G401.6 (cell line): ENCODE measurements around the gene STPG2.
"Not testable (repeated sequence)": the region's sequence is repeated elsewhere in the genome, so short reads cannot be mapped to it uniquely, and the experiment has no call there.

ENCODE experiments used
- FAIRE-seq: peaks from 2 replicates; lab custom pipeline; 2012; peaks lifted over from hg19 to GRCh38; lab: Jason Lieb, UNC

The STPG2 gene

DNA sequence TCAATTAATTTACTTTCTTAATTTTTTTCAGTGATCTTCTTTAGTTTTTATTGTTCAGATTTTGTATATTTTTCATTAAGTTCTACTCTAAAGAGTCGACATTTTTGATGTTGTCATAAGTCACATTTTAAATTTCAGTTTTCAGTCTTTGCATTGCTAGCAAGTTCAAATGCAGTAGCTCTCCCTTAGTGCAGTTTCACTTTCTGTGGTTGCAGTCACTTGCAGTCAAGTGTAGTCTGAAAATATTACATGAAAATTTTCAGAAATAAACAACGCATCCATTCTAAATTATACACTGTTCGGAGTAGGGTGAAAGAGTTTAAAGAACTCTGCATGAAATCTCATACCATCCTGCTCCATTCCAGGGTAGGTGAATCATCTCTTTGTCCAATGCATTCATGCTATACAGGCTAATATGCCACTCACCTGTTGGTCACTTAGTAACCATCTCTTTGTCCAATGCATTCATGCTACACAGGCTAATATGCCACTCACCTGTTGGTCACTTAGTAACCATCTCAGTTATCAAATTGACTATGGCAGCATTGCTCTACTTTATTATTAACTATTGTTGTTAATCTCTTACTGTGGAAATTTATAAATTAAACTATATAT is 356.9 kb downstream of the STPG2 start:
- no peak for FAIRE-seq

DNA sequence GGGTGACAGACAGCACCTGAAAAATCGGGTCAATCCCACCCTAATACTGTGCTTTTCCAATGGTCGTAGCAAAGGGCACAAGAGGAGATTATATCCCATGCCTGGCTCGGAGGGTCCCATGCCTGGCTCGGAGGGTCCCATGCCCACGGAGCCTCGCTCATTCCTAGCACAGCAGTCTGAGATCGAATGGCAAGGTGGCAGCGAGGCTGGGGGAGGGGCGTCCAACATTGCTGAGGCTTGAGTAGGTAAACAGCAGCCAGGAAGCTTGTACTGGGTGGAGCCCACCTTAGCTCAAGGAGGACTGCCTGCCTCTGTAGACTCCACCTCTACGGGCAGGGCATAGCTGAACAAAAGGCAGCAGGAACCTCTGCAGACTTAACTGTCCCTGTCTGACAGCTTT is 365.1 kb downstream of the STPG2 start:
- no peak for FAIRE-seq

DNA sequence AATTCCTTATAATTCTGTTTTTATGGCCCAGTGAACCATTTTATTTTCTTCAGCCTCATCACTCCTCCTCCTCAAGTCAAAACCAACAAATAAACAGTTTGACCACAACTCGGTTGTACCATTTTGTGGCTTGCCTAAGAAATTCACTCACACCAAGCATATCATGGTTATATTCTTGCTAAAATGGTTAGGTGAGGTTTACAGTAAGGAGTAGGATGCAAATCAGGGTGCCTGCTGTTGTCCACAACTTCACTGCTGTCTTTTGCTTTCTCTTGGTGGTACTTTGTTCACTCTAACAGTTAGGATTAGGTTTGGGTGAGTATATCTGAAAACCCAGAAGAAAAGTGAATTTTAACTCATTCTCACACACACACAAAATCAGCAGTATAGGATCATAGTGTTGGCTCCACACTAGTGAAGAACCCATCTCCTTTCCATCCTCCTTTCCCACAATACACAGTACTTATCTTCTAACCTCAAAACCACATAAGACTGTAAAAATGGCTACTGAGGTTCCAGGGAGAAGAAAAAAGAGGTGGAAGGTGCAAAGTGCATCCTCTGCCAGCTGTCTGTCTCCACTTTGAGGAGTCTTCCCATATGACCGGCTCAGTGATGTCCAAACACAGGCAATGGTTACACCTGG is 368.8 kb downstream of the STPG2 start:
- FAIRE-seq = no peak

DNA sequence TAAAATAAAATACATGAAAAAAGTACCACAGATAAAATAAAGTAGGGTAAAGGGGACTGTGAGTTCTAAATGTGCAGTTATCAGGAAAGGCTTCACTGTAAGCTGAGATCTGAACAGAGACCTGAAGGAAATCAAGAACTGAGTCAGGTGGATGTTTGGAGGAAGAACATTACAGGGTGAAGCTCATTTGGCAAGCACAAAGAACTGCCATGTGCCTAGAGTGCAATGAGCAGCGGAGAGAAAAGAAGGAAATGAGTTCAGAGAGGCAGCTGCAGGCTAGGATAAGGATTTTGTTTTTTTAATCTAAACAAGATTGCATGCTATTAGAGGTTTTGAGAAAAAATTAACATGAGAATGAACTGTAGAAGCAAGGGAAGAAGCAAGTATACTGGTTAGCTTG is 373.1 kb downstream of the STPG2 start:
- FAIRE-seq = no peak

DNA sequence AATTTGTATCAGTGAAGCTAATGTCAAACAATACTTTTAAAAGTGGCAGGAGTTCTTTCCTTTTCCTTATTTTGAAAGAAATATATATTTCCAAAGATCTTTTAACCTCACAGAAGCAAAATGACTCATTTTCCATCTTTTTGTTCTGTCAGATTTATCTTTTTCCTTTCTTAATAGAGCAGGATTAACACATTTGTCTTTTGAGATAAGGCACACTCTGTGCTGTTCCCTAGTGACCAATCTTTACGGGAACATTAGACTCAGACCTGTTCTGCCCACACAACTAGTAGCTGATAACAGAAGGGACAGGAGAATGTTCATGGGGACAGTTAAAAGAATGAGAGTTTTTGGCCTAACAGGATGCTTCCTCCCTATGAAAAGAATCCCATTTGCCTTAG is 381.2 kb downstream of the STPG2 start:
- FAIRE-seq = no peak

DNA sequence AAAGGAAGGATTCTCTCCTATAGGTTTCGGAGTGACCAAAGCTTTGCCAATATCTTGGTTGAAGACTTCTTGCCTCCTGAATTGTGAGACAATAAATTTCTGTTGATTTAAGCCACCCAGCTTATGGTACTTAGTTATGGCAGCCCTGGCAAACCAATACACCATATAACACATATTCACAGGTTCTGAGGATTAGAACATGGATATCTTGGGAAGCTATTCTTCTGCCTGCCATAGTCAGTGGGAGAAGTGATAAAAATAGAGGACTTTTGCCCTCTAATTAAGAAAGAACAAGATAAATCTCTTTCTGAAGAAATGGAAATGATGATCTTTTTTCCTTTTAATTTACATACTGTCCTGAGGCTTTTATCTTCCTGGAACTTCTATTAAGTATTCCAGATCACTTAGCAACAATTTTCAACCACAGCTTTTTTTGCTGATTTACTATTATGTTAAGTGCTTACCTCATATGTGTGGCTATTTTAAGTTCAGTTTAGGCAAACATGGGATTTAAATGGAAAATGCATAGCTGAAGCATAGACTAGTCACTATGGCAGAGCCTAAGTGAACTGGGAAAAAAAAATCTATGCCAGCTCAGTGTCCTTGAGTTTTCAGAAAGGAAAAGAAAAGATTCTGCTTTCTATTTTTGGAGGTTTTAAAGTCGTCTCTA is 381.7 kb downstream of the STPG2 start:
- no peak for FAIRE-seq

DNA sequence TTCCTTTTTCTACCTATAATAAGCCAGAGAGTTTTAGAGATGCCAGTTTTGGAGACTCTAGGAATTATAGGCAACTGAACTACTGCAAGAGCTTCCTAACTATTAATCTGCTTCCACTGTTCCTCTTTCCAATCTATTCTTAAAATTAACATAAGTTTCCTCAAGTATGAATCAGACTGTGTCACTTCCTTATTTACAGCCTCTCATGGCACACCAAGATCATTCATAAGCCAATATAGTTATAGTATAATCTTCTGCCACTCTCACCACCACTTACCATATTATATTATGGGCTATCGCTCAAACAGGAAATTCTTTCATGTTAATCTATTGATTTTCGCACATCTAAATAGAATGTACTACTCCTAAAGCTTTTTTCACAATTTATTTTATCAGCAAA is 383.5 kb downstream of the STPG2 start:
- FAIRE-seq = no peak

DNA sequence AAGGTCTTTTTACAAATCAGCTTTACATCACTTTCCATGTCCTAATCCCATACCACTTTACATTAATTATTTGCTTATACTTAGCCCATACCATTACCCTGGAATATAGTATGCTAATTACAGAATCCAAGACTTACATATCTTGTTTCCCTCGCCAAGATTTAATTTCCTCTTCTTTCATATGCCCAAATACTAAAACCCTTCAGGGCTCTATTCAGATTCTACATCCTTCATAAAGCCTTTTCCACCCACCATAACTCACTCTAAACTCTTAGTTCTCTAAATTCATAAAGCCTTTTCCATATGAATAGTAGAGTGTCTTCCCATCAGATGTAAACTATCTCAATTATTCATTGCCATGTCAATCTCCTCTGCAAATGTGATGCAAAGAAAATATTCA is 390.7 kb downstream of the STPG2 start:
- FAIRE-seq = no peak

DNA sequence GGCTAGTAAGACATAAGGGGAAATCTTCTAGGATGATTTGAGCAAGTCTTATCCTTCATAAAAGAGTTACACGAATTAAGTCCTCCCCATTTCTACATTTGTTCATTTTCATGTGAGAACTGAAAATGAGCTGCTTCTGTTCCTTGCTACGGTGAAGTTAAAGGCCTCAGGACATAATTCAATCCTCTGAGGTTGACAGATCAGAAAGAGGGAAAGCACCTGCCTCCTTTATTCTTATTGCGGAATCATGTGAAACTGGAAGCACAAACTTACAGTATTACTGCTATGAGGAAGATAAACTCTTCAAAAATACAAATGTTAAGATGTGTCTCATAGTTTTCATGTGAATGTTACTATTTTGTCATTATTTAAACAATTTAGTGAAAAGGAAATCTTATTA is 395.3 kb downstream of the STPG2 start:
- FAIRE-seq = no peak

DNA sequence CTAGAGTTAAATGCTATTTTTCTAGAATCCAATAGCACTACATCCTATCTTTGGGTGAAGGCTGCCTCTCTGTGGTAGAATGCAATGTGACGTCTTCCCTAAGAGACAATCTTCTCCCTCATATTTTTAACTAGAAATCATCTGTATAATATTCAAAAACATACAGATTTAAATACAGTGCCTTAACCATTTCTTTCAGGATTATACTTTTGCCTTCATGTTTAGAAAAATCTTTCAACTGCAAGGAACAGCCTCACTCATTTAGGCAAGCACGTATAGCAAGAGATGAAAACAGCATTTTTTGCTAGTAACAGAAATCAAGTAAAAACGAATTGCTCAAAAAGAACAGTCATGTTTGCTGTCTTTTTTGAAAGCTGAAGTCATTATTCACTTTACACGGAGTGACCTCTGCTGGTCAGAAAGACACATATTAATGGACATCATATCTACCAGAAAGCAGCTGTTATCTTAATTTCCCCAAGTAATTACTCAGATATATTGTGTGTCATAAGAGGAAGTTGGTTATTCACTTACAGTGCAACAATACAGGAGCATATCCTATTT is 422.3 kb downstream of the STPG2 start:
- FAIRE-seq = no peak

DNA sequence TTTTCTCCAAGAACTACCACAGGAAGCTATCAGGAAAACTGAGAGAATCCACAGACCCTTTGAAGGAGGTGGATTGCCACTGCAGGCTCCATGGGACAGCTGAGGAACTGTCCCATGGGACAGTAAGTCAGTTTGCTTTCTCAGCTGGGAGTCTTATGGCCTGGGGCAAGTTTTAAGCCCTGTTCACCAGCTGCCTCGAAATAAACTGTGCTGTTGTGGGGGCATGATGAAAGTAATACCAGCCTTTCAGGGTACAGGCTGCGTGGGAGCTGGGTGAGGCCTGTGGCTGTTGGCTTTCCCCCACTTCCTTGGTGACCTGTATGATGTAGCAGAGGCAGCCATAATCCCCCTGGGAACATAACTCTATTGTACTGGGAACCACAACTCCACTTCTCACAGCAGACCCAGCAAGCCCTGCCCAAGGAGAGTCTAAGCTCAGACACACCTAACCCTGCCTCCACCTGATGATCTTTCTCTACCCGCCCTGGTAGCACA is 452.1 kb downstream of the STPG2 start:
- no peak for FAIRE-seq

DNA sequence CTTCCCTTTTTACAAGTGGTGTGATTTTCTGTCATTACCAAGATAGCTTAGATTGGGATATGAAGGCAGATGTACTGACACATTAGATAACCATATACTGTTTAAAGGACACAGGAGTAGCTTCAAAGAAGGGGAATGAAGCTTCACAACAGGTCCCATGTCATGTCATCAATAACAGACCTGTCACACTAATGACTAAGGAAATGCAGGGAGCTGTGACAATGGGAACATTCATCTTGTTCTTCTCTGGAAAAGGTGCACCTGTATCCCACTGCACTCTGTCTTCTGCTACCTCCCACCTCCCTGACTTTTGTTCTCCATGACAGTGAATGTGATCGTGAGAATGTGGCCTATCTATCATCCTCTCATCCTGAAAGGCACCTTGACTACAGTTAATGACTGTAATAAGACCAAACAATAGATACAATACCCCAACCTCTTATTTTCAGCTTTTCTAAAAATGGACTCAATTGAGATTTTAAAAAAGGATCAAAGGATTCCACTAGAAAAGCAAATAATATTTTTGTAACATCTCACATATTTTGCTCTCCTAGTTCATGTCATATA is 472.5 kb downstream of the STPG2 start:
- FAIRE-seq = no peak

DNA sequence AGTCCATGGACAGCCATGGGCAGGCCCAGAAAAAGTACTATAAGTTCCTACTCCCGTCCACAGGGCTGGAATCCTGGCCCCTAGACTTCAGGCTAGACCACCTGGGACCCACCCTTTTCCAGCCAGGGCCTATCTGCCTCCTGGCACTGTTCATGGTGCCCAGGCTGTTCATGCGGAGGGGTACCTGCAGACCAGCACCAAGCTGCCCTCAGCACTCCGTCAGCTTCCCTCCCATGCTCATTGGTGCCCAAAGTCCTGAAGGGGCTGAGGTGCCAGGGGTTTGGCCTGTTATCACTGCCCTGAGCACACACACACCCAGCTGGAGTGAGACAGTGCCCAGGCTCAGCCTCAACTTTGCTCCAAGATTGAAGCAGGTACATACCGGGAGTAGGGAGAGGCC is 477.7 kb downstream of the STPG2 start:
- no peak for FAIRE-seq

DNA sequence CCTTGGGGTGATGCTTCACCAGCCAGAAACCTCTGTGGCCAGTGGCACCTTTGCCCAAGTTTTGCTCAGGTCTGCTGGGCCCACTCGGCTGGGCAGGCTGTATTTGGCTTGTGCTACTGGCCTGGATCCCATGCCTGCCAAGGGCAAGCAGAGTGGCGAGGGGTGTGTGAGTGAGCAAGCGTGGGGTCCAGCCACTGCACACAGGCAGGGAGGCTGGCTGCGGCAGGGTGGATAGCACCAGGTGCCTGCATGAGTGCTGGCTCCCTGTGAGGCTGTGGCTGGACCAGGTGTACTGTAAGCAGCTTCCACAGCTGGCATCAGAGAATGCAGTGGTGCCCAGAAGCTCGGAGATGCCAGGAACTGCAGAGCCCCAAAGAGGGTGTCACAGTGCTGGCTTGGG is 478.5 kb downstream of the STPG2 start:
- no peak for FAIRE-seq

DNA sequence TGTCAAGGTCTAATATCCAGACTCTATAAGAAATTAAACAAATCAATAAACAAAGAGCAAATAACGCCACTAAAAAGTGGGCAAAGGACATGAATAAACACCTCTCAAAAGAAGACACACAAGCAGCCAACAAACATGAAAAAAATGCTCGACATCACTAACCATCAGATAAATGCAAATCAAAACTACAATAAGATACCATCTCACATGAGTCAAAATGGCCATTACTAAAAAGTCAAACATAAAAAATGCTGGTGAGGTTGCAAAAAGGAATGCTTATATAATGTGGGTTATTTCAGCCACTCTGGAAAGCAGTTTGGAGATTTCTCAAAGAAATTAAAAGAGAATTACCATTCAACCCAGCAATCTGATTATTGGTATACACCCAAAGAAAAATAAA is 481.1 kb downstream of the STPG2 start:
- no peak for FAIRE-seq

DNA sequence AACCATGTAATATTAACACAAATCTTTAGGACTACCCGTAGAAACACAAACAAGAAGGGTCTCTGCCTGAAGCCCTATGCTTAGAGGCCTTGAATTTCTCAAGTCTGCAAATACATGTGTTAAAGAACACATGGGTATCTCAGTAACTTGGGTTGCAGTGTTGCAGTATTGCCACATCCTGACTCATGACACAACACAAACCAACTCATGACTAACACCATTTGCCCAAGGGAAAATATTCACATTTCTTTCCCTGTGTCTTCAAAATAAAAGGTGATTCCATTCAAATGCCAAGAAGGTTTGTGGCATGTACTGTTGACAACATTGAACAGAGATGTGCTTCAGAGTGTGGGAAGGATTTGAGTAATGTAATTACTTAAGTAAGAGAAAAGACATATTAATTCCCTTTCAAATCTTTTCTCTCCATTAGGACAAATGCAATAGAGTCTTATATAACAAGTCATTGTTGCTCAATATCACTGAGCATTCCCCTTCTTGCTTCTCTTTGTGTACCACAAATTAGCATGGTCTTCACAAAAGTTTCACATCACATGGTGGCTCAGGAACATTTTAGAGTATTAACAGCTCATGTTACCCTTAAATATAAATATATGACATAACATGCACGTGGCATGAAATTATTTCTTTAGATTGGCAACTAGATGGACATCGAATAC is 487.1 kb downstream of the STPG2 start:
- no peak for FAIRE-seq

DNA sequence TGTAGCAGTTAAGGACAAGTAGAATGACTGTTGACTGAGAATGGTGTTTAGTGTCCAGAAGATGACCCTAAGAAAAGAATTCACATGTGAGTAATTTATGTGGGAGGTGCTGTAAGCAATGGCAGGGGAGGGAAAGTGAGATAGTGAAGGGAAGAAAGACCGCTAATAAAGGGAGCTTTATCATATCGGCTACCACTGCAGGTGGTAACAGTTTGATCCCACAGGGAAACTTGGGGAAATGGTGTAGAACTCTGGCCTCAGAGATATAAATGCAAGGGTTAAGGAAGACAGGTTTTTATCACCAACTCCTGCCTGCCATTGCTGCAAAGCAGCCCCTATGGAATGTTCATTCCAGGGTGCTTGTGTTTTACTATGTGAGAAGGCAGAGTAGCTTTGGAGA is 489.6 kb downstream of the STPG2 start:
- FAIRE-seq = no peak

DNA sequence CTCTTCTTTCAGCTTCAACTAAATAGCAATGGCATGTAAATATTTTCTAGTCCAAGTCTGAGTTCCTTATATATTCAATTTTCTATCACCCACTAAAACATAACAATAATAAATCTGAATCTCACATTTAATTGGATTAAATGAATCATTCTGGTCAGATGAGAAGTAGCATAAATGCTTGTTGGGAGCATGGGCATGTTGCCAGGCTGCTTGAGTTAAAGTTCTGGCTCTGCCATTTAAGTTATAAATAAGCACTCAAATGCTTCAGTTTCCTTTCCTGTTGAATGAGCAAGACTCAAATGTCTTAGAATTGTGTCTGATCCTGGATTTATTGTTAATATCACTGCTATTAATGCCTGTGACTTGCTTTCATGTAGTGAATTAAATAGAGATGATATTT is 496.3 kb downstream of the STPG2 start:
- FAIRE-seq = no peak

DNA sequence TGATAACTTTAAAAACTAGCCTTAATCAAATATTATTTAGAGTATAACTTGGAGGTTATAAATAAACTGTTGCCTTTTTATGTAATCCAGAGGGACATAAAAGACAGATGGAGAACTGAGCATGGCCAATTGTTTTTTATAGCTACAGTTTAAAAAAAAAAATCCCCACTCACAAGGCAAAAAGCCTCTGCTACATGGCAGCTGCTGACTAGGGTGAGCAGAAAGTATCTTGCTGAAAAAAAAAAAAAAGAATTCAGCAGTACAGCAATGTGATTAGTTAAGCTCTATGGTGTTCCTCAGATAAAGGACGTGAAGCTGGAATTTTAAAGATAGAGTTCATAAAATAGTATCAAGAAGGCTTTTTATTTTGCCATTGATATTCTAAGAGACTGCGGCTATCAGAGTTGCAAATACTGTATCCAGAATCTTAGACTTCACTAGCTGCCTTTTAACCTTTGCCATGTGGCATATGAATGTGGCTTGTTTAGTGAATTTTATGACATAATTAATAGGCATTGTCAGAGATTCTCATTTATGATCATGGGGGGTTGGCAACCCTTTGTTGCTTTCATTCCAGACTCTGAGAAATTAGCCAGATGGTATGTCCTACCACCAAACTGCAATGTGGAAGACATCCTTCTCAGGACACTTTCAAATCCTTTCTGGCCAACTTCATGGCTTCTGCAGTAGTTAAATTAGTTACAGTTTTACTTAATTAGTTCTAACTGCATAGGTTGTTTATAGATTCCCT is 498.0 kb downstream of the STPG2 start:
- no peak for FAIRE-seq

DNA sequence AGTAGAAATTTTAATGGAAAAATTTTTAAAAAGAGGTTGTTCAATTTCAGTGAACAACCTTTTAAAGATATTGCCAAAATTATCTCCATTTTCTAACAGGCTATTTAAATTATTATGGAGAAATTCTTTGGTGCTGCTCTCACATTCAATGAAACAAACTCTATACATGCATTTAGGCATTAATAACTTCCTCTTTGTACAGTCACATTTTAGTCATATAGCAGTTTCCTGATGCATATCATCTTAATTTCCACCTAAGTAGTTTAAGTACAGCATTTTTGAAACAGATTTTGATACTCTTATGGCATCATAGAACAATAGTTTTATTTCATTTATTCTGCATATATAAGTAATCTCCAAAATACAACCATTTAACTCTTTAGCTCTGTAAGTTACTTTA is 500.1 kb downstream of the STPG2 start:
- FAIRE-seq = no peak

DNA sequence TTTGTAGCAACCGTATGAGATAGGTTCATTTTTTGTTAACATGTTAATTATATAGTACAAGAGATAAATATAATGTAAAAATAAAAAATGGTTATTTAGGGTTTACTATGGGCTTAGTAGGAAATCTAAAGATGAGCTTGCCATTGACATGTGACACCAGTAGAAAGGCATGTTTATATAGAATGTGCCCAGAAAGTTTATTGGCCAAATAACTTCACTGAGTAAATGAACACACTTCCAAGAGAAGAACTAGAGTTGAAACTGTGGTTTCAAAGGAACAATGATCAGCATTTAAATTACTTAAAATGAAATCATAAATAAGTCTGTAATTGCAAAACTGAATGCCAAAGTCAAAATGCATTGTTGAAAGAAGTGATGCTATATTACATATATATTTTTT is 503.3 kb downstream of the STPG2 start:
- no peak for FAIRE-seq

DNA sequence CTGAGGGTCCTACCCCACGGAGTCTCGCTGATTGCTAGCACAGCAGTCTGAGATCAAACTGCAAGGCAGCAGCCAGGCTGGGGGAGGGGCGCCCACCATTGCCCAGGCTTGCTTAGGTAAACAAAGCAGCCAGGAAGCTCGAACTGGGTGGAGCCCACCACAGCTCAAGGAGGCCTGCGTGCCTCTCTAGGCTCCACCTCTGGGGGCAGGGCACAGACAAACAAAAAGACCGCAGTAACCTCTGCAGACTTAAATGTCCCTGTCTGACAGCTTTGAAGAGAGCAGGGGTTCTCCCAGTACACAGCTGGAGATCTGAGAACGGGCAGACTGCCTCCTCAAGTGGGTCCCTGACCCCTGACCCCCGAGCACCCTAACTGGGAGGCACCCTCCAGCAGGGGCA is 509.4 kb downstream of the STPG2 start:
- not testable (repeated sequence) for FAIRE-seq
